IgD-negative memory B cell (primary cell): ENCODE measurements around the gene PFAS. TPM values are rescaled to one million over a fixed set of nuclear protein-coding genes. Genes with fewer than 3 reads are reported as not detected.

Experiments
- polyA plus RNA-seq: library from polyadenylated mRNA; unstranded; fragments of 300-500 nt; fragmentation: Illumina TruSeq; gene quantifications from one replicate; pipeline ENCODE4 v1.2.3, GENCODE V29; 2021

PFAS gene
- polyA plus RNA-seq, 1 donor from 2014 or later: 15.5 TPM

Other genes with a start within 250 kb of the PFAS start
- gene GUCY2D, start 246.7 kb upstream of the PFAS start, polyA plus RNA-seq: 0.18 TPM
- gene ALOX15B, start 210.2 kb upstream of the PFAS start, polyA plus RNA-seq: not detected
- 0.41 TPM for gene ALOX12B, start 161.6 kb upstream of the PFAS start, polyA plus RNA-seq
- gene ALOXE3, start 130.8 kb upstream of the PFAS start, polyA plus RNA-seq: not detected
- not detected for gene HES7, start 125.2 kb upstream of the PFAS start, polyA plus RNA-seq
- gene PER1, start 96.9 kb upstream of the PFAS start, polyA plus RNA-seq: 12.6 TPM
- gene VAMP2, start 86.3 kb upstream of the PFAS start, polyA plus RNA-seq: 83.7 TPM
- gene TMEM107, start 72.9 kb upstream of the PFAS start, polyA plus RNA-seq: 35.2 TPM
- gene BORCS6, start 59.1 kb upstream of the PFAS start, polyA plus RNA-seq: 30.0 TPM
- 0.34 TPM for gene AURKB, start 38.7 kb upstream of the PFAS start, polyA plus RNA-seq
- 35.1 TPM for gene CTC1, start 1.2 kb upstream of the PFAS start, polyA plus RNA-seq
- 67.4 TPM for gene RANGRF, start 39.4 kb downstream of the PFAS start, polyA plus RNA-seq
- gene SLC25A35, start 46.1 kb downstream of the PFAS start, polyA plus RNA-seq: 1.7 TPM
- gene ARHGEF15, start 61.0 kb downstream of the PFAS start, polyA plus RNA-seq: not detected
- gene ODF4, start 90.6 kb downstream of the PFAS start, polyA plus RNA-seq: not detected
- 1,664 TPM for gene RPL26, start 133.9 kb downstream of the PFAS start, polyA plus RNA-seq
- gene RNF222, start 148.5 kb downstream of the PFAS start, polyA plus RNA-seq: 0.08 TPM
- 52.3 TPM for gene NDEL1, start 186.6 kb downstream of the PFAS start, polyA plus RNA-seq